Measurements from ENCODE around the gene SBF2. TPM values are rescaled to one million over a fixed set of nuclear protein-coding genes. Genes with fewer than 3 reads are reported as not detected.

The SBF2 gene
- total RNA-seq, 1 donor, result 61.2 TPM

- H3K27ac ChIP-seq (ENCODE audit: low read depth, low read length), result no peak overlapping the region
- peaks cover 12% of the 10 kb centered on the region for H3K4me1 ChIP-seq (ENCODE audit: insufficient read depth, low read length)
- H3K79me2 ChIP-seq (ENCODE audit: insufficient read depth, low read length), result peaks cover 65% of the 10 kb centered on the region
- no peak for TF ChIP-seq CTCF (IDR thresholded peaks at IDR 0.05; ENCODE audit: extremely low read depth, low read depth, low read length)
- H3K4me3 ChIP-seq (ENCODE audit: insufficient read depth, low read length), result no peak overlapping the region
- no peaks in the 10 kb centered on the region for H3K9me3 ChIP-seq (ENCODE audit: low read depth, low read length)
- H3K4me2 ChIP-seq (ENCODE audit: insufficient read depth, low read length), result no peak overlapping the region
- H4K20me1 ChIP-seq (ENCODE audit: insufficient read depth, low read length), result no peaks in the 10 kb centered on the region
- no peak for DNase-seq (ENCODE audit: insufficient read length, low spot score, missing footprints)
- peaks cover 8% of the 10 kb centered on the region for H3K36me3 ChIP-seq (ENCODE audit: insufficient read depth, low read length)
- H3K27me3 ChIP-seq (ENCODE audit: insufficient read depth, low read length), result no peaks in the 10 kb centered on the region
- no peak overlapping the region for H2AFZ ChIP-seq (ENCODE audit: low read length)
These were observed 47.0 kb downstream of the SBF2 start for GRCh38 chr11:10247011-10247410.

- H3K4me2 ChIP-seq (ENCODE audit: insufficient read depth, low read length), result no peak overlapping the region
- no peaks in the 10 kb centered on the region for H3K27me3 ChIP-seq (ENCODE audit: insufficient read depth, low read length)
- peaks cover 7% of the 10 kb centered on the region for H3K4me1 ChIP-seq (ENCODE audit: insufficient read depth, low read length)
- H4K20me1 ChIP-seq (ENCODE audit: insufficient read depth, low read length), result no peaks in the 10 kb centered on the region
- no peak for DNase-seq (ENCODE audit: insufficient read length, low spot score, missing footprints)
- H3K27ac ChIP-seq (ENCODE audit: low read depth, low read length), result no peak overlapping the region
- TF ChIP-seq CTCF (IDR thresholded peaks at IDR 0.05; ENCODE audit: extremely low read depth, low read depth, low read length), result no peak
- H3K9me3 ChIP-seq (ENCODE audit: low read depth, low read length), result no peaks in the 10 kb centered on the region
- H3K36me3 ChIP-seq (ENCODE audit: insufficient read depth, low read length), result peaks cover 8% of the 10 kb centered on the region
- H3K79me2 ChIP-seq (ENCODE audit: insufficient read depth, low read length), result peaks cover 79% of the 10 kb centered on the region
- H2AFZ ChIP-seq (ENCODE audit: low read length), result no peak overlapping the region
- H3K4me3 ChIP-seq (ENCODE audit: insufficient read depth, low read length), result no peak overlapping the region
These were observed 50.0 kb downstream of the SBF2 start for GRCh38 chr11:10243896-10244575.

GRCh38 chr11:10236840-10237239 is 57.2 kb downstream of the SBF2 start:
- Histone ChIP-seq H3K79me2 (ENCODE audit: insufficient read depth, low read length) (peaks cover 56% of the 10 kb centered on the region), H4K20me1 (ENCODE audit: insufficient read depth, low read length) (no peaks in the 10 kb centered on the region)

More at GRCh38 chr11:10236840-10237239, 57.2 kb downstream of the SBF2 start:
- H3K36me3 ChIP-seq (ENCODE audit: insufficient read depth, low read length), result no peaks in the 10 kb centered on the region
- no peak overlapping the region for H3K4me3 ChIP-seq (ENCODE audit: insufficient read depth, low read length)
- H3K4me1 ChIP-seq (ENCODE audit: insufficient read depth, low read length), result peaks cover 8% of the 10 kb centered on the region
- no peak overlapping the region for H2AFZ ChIP-seq (ENCODE audit: low read length)
- no peak for TF ChIP-seq CTCF (IDR thresholded peaks at IDR 0.05; ENCODE audit: extremely low read depth, low read depth, low read length)
- DNase-seq (ENCODE audit: insufficient read length, low spot score, missing footprints), result no peak
- H3K9me3 ChIP-seq (ENCODE audit: low read depth, low read length), result no peaks in the 10 kb centered on the region
- no peaks in the 10 kb centered on the region for H3K27me3 ChIP-seq (ENCODE audit: insufficient read depth, low read length)
- no peak overlapping the region for H3K4me2 ChIP-seq (ENCODE audit: insufficient read depth, low read length)
- H3K27ac ChIP-seq (ENCODE audit: low read depth, low read length), result no peak overlapping the region

Data from osteoblast (primary cell).